GDM1 (cell line): ENCODE data around the gene RASL10B.
"Not testable (repeated sequence)": the region's sequence is repeated elsewhere in the genome, so short reads cannot be mapped to it uniquely, and the experiment has no call there.

Experiments used
- DNase-seq: peaks from one replicate; lab custom pipeline; 2025; lab: John Stamatoyannopoulos, UW

The RASL10B gene, protein sequence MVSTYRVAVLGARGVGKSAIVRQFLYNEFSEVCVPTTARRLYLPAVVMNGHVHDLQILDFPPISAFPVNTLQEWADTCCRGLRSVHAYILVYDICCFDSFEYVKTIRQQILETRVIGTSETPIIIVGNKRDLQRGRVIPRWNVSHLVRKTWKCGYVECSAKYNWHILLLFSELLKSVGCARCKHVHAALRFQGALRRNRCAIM

DNA sequence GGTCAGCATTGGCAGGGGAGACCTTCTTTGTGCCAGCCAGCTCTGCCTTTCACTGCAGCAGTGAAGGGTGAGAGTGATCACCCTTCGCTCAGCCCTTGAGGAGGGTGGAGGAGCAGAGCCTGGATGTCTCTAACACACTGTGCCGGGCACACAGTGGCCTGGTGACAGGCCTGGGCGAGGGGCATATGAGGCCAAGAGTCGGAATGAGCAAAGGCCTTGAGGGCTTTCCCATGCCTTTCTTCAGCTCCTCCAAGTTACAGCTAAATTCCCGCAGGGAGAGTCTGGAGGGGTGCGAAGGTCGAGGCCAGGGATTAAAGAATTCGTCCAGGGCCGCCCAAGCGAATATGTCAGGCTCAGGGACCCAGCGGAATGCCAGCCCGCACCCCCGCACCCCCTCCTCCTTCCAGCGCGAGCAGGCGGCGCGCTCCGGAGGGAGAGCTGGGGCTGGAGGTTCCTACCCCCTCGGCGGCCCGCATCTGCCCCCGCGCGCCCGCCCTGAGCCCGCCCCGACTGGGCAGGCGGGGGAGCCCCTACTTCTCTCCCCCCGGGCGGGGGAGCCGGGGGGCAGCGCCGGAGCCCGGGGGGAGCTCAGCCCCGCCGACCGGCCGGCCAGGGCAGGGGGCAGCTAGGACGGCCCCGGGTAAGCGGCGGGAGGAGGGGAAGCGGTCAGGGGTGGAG lies at the start of gene RASL10B:
Gene RASL10B (plus strand): TSS at position 401 of the 678 bp plus-strand sequence. CDS start 3,546 bp downstream, outside the sequence.
- no peak for DNase-seq

DNA sequence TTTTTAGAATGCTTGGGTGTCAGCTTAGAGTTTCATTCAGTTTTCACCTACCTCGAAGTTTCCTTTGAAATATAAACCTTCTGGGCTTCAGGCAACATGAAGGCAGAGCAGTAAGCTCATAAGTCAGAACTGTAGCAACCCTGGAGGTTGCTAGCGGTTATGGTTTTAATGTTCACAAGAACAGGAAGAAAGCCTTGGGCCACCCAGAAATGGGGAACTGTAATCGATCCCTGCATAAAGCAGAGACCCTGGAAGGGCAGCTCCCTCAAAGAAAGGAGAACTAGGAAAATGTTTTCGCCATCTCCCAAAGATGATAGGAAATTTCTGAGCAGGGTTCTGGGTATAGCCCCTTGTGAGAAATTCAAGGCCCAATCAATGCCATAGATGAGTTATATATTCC lies 47.8 kb upstream of the RASL10B start:
- DNase-seq = no peak

DNA sequence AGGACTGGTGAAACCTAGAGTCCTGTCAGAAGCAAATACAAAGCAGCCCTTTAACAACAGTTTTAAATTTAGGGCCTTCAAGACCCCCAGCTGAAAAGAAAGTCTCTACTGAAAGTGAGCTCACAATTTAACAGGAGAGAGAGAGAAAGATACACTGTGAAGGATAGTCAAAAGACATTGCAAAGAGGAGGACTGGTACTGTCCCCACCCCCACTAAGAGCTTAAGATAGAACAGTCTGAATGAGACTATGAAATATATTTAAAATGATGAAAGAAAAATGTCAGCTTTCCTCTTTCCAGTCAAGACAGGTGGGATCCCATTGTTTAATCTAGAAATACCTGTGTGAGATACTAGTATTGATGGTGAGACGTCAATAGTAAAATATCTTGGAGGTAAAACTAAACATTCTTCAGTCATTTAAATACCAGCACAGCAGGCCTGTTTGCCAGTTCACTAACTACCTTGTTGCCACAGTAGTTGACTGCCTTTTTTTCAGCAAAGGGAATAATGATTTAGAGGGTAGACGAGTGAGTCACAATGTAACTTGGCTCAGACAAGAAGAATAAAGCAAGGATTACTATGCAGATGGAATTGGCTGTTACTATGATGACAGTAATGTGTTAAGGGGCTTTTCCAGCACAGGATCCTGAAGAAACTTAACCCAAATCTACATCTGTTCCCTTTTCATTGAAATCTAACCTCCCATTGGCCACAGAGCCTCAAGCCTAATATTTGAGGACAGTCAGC lies 47.2 kb upstream of the RASL10B start:
- DNase-seq = no peak

DNA sequence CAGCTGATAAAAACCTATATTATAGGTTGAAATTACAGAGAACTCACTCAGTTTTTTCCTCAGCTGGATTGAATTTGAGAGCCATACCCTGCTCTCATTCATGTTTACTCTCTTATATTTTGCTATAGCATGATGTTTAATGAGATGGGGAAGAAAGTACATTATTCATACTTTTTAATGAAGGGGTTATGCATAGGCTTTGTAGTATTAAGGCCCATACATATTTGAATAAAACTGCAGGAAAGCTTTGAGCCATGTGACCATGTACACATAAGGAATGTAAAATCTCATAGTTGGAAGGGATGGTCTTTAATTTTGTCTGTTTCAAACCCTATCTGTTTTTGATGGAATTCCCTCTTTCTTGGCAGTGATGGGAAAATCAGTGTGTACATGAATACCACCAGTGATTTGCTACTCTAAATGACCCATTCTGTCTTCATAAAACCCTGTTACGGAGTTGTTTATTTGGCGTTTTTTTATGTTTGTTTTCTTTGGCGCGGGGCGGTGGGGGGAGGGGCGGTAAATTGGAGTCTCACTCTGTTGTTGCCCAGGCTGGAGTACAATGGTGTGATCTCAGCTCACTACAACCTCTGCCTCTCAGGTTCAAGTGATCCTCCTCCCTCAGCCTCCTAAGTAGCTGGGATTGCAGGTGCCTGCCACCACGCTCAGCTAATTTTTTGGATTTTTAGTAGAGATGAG lies 38.8 kb upstream of the RASL10B start:
- no peak for DNase-seq

DNA sequence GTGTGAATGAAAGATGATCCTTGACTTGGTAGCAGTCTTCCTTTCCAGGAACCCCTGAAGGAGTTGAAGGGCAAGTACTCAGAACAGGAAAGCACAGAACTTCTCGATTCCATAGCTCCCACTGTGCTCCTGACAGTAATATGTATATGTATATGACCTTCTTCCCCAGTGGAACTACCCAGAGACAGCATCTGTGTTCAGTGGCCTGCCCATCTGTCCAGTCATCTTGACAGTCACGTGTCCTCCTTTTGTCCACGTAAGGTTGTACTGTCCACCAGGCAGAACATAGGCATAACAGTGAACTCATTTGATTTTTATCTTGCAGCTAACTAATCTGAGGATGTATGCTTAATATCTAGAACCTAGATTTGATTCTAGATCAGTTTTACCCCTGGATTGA lies 37.8 kb upstream of the RASL10B start:
- DNase-seq = no peak

DNA sequence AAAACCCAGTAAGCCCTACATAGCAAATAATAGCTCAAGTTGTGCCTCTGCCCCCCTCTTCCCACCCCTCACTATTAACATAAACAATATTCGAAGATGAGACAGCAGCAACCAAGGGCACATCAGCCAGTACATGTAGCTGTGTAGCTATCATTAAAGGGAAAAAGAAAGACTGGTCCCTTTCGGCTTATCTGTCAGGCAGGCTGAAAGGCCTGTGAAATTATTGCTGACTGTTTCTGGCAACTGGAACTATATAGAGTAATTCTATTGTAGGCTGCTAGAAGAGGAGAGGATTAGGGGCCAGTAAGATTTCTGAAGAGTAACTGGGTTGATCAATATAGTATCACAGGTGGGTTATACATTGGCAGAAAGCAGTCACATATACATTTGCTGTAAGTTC lies 36.5 kb upstream of the RASL10B start:
- no peak for DNase-seq

DNA sequence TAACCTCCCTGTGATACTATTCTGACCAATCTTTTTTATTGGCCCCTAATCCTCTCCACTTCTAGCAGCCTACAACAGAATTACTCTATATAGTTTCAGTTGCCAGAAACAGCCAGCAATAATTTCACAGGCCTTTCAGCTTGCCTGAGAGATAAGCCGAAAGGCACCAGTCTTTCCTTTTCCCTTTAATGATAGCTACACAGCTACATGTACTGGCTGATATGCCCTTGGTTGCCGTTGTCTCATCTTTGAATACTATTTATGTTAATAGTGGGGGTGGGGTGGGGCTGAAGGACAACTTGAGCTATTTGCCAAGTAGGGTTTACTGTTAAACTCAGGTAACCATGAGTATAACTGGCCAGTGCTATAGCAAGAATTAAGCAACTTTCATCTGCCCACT lies 35.8 kb upstream of the RASL10B start:
- no peak for DNase-seq

DNA sequence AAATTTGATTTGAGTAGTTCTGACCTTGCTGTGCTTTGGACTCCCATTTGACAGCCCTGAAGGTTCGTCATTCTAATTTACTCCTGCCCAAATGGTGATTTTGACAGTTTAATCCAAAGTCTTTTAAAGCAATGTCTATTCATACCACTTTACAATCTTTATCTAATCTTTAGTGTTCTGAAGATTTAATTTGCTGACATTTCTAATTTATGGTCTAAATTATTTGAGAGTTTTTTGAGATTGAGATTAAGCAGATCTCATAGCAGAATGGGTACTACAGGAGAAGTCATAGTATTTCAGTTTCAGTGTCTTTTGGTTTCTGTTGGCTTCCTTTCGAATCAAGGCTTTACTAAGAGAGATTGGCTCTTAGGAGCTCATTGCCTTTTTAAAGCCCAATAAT lies 32.6 kb upstream of the RASL10B start:
- no peak for DNase-seq

DNA sequence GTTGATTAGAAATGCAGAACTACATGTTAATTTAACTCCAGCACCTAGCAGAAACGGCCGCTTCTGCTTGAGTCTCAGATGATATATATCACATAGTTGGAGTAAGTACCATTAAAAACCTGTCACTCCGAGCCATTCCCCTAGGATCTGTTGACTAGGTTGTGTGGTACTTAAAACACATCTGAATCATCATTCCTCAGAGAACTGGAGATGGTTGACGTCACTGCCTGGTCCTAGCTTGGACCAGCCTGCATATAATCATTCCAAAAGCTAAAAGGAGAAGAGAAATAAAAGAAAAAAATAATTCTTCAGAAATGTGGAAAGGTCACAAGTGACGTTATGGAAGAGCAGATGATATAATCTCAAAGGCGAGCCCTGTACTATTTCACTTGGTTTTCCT lies 31.3 kb upstream of the RASL10B start:
- DNase-seq = no peak

DNA sequence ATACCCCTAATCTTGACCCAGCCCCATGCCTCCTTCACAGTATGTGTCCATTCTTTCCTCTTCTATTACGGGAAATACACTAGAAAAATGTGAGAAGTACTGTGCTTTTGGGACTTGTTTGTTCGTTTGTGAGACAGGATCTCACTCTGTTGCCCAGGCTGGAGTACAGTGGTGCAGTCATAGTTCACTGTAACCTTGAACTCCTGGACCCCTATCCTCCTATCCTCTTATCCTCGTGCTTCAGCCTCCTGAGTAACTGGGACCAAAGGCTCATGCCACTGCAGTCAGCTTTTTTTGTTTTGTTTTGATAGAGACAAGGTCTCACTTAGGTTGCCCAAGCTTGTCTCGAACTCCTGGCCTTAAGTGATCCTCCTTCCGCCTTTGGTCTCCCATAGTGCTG lies 29.9 kb upstream of the RASL10B start:
- DNase-seq = no peak

DNA sequence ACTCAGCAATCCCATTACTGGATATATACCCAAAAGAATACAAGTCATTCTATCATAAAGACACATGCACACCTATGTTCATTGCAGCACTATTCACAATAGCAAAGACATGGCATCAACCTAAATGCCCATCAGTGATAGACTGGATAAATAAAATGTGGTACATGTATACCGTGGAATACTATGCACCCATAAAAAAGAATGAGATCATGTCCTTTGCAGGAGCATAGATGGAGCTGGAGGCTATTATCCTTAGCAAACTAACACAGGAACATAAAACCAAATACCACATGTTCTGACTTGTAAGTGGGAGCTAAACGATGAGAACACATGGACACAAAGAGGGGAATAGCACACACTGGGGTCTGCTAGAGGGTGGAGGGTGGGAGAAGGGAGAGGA lies 28.1 kb upstream of the RASL10B start:
- not testable (repeated sequence) for DNase-seq

DNA sequence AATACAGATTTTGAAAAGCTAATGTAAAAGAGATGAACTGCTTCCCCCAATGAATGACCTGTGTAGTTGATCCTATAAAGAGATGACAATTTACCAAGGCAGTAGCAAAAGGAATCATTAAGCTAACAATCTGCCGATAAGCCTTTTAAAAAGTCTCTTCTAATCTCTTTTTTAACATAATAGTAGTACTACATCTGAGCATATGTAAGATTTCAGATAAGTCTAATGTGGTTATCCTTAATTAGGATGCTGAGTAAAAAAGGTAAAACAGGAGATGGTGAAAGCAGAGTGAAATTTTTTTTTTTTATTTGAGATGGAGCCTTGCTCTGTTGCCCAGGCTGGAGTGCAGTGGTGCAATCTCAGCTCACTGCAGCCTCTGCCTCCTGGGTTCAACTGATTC lies 26.2 kb upstream of the RASL10B start:
- DNase-seq = no peak

DNA sequence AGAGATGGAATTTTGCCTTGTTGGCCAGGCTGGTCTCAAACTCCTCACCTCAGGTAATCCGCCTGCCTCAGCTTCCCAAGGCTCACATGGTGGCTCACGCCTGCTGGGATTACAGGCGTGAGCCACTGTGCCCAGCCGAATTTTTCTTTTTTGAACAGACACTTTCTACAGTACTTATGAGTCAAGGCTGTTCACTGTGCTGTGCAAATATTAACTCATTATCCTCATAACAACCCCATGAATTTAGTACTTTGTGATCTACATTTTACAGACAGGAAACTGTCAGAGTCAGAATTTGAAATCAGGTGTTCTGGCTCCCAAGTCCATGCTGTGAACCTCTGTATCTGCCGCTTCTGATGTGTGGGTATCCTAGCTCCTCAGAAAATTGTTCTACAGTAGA lies 25.7 kb upstream of the RASL10B start:
- no peak for DNase-seq

DNA sequence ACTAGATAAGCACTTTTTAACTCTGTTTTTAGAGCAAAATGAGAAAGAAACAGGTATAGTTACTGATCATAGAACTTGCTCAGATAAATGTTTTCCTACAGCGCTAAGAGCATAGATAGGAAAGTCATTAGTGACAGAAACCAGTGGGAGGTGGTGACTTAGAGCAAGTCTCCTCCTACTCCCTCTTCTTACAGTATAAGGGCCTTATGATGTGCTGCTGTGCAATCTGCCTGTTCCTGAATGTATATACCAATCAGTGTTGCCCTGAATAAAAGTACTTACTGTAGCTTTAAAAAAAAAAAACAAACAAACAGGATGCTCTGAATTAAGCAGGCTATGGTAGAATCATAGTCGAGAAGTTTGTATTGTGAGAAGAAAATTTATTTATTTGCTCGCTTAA lies 23.3 kb upstream of the RASL10B start:
- no peak for DNase-seq

DNA sequence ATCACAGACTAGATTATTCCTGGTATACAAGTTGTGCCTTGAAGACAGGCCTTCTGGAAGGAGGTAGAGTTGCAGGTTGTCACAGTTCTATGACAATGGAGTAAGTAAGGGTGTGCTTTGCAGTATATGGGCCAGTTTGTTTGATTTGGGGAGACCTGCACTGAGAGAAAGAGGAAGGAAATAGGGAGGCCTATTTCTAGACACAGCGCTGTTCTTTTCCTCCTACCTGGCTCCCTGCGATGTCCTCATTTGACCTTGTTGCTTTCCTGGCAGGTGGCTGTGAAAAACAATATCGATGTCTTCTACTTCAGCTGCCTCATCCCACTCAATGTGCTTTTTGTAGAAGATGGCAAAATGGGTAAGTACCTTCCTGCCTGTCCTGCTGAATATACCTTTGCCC lies 22.5 kb upstream of the RASL10B start:
- no peak for DNase-seq

DNA sequence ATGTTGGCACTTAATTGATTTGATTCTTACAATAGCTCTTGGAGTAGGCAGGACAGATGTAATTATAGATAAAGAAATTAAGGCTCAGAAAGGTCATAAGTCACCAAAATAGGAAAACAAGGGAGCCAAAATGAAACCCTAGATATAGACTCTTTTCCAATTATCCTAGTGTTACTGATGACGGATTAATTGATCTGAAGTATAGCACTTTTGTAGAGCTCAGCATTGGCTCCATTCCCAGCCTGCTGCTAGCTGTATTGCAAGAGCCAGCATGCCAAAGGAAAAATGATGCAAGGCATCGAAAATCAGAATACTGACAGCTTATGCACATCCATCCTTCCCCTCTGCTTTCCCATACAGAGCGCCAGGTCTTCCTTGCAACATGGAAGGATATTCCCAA lies 21.6 kb upstream of the RASL10B start:
- DNase-seq = no peak

DNA sequence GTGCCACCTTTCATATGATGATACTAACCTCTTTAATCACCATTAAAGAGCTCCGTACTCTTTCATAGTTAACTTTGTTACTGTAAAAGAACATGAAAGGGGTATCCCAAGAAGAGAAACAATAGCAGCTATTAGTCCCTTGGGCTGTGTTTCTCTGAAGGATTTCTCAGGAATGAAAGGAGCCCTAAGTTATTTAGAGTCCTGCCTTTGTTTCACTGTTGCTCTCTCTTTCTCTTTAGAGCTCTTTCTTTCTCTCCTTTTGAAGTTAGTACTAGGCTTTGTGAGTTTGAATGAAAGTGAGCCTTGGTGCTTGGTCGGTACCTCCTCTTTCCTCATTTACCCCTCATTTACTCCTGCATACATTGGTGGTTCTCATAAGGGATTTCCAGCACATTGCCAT lies 20.5 kb upstream of the RASL10B start:
- no peak for DNase-seq

DNA sequence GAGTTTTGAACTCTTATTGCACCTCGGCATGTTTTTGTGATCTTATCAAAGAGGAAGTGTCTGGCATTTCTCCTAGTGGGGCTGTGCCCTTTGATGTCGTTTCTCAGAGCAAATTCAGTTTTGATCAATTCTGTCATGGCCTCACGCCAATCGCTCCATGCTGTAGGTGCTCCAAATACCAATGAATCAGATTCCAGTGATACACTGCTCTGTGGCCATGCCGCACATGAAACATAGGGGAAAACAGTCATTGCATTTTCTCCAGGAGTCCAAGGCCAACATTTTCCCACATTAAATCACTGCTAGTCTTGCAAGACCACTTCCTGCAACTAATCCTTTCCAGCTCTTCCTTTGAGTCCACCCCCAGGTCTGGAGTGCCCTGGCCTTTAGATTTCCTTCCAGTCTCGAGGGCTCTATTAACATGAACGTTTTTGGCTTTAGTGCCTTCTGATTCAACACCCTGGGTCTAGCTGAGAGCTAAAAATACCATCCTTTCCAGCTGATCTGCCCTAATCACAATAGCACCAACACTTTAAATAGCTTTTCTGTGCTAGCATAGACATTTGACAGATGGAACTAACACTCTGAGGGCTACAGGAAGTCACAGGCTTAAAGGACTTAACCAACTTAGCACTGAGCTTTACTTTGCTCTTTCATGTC lies 18.2 kb upstream of the RASL10B start:
- DNase-seq = no peak

DNA sequence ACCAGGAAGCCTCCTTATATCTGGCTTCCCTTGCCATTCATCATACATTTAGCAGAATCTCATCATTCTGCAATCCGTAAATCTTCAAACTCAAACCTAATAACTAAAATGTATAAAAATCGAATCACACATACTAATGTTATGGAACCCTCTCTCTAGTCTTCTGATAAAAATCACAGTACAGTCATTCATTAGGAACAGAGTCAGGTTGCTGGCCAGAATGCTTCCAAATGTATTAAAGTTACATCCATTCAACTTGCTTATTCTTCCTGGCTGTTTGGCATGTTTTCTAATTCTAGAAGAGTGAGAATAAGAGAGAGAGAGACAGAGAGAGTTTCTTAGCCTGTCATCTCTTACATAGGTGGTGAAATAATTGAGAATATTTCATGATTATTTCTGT lies 16.5 kb upstream of the RASL10B start:
- DNase-seq = no peak

DNA sequence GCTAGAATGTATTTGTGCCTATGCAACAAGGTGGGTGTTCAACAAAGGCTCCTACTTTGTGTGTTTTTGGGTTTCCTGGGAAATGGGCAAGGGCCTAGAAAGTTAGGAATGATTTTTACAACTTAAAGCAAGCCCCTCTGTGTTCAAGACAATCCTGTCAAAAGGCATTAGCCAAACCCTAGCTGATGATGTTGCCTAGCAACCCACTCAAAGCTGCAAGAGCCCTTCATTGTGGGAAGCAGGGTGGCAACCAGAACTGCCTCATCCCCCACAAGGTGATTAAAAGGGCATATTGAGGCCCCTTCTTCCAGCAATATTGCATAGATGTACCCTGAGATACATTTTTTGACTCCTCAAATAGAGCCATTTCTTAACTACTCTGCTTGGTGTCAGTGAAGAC lies 16.0 kb upstream of the RASL10B start:
- no peak for DNase-seq

DNA sequence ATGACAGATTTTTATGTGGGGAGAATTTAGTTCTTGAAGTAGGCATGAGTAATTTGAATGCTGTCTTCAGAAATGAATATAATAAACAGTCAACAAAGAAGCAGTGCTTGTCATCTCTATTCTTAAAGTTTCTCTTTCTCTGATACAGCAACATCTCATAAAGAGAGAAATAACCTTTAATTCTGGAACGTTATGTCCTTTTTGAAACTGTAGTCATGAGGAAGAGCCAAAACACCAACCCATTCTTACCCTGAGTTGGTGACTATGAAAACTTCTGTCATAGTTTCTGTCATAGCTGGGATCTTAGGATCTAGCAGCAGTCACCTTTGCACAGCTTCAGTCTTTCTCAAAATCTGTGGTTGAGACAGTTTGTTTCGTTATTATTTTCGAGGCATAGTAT lies 15.3 kb upstream of the RASL10B start:
- no peak for DNase-seq

DNA sequence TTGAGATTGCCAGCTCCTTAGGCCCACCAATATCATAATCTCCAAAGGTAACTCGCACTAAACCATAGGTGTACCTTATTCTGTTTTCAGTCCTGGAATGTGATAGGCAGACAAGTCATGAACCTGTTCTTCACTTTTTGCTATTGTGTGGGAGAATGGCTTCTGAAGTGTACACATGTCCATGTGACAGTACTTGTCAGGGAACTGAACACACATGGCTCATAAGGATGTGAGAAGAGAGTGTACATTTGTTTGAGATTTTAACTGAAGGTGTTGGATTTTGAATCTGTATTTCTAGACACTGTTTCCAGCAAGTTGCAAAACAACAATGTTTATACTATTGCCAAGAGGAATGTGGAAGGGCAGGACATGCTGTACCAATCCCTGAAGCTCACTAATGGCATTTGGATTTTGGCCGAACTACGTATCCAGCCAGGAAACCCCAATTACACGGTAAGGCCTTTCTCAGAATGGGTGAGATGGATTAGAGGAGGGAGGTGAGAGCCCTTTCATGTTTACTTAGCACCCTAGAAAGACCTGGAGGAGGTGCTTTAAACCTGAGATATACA lies 14.5 kb upstream of the RASL10B start:
- no peak for DNase-seq
